DOHH2 (cell line): Measurements from ENCODE around the gene SRGAP1.

Experiments used
- CTCF ChIP-seq: fragments of 200-600 bp; sonication (generic); IDR thresholded peaks from one replicate; pipeline ENCODE4 v1.5.1; 2014; ENCODE audit warnings: antibody characterized with exemption, mild to moderate bottlenecking, low read depth, low read length; ENCODE audit not compliant: poor library complexity, severe bottlenecking
- EZH2phosphoT487 ChIP-seq: fragments of 200-600 bp; sonication (generic); IDR thresholded peaks from 2 replicates; pipeline ENCODE4 v1.6.1; 2017; ENCODE audit warnings: borderline replicate concordance, mild to moderate bottlenecking, antibody characterized with exemption, low read length, moderate library complexity, mixed read lengths

- TF ChIP-seq EZH2phosphoT487, result no peak
- TF ChIP-seq CTCF, result no peak
Measured at GRCh38 chr12:63965936-63966605, 121.6 kb downstream of the SRGAP1 start.
